GM23338 (cell line): ENCODE measurements around the gene TECPR2.

ENCODE experiments used
- CREB1 ChIP-seq: fragments of 250-450 bp; sonication (Bioruptor Pico); IDR thresholded peaks from 2 replicates; pipeline ENCODE4 v1.5.0; 2020; ENCODE audit warnings: low read depth, mild to moderate bottlenecking, moderate library complexity
- EZH2 ChIP-seq: fragments of 200-600 bp; sonication (generic); IDR thresholded peaks from one replicate; pipeline ENCODE4 v1.8.0; 2017; ENCODE audit warnings: antibody characterized with exemption, mild to moderate bottlenecking, low read depth; ENCODE audit not compliant: unreplicated experiment
- EZH2phosphoT487 ChIP-seq: fragments of 200-600 bp; sonication (generic); IDR thresholded peaks from one replicate; pipeline ENCODE4 v1.8.1; 2018; ENCODE audit warnings: antibody characterized with exemption; ENCODE audit not compliant: unreplicated experiment
- JUNB ChIP-seq: IDR thresholded peaks from one replicate; pipeline ENCODE4 v1.6.1; 2016; ENCODE audit warnings: antibody characterized with exemption; ENCODE audit not compliant: unreplicated experiment
- POLR2AphosphoS5 ChIP-seq: IDR thresholded peaks from 2 replicates; pipeline ENCODE4 v1.6.1; 2016; ENCODE audit warnings: antibody characterized with exemption, low read depth
- TF ChIP-seq, protein P1 (sequence below), 2 experiments: fragments of 200-600 bp in 1 of 2; sonication (generic) in 1 of 2; conservative IDR thresholded peaks; 2 replicates each; pipeline versions ENCODE4 v1.5.1 to v1.6.1; 2016 to 2017; ENCODE audit warnings: antibody characterized with exemption in 2 of 2, low read depth in 2 of 2, mild to moderate bottlenecking in 2 of 2, moderate library complexity in 1 of 2
- TF ChIP-seq, protein P2 (sequence below): IDR thresholded peaks from one replicate; pipeline ENCODE4 v1.6.1; 2018; ENCODE audit warnings: antibody characterized with exemption; ENCODE audit not compliant: unreplicated experiment

DNA sequence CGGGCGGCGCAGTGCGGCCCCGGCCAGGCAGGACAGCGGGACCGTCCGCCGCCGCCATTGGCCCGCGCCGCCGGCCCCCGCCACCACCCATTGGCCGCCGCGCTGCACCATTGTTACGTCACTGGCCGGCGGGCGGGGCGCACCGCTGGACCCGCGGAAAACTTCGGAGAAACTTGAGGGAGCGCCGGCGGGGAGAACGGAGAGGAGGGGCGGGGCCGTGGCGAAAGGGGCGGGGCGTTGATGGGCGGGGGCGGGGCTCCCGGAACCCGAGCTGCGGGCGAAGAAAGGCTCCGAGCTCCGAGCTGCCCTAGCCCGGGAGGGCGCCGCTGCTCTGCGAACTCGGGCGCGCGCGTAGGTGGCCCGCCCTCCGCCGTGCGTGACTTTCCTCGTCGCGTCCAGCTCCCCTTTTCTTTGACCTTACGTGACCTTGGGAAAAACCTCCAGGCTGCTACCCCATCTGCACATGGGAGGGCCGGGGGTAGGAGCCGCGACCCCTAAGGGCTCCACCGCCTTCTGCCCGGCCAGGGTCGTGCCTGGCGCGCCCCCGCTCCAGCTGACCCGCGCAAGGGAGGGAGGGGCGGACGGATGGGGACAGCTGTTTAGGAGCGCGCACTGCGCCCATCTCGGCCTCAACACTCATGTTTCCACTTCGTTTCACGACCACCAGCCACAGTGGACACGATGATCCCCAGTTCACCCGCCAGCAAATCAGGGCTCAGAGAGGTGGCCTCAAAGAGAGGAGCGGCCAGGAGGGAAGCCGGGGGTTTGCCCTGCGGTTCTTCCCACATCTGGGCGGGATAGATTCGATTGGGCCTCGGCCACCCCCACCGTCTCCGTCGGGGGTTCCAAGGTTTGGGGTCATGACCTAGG is 147.2 kb downstream of the TECPR2 start, which contains the start of gene ANKRD9:
- TF ChIP-seq, protein P1, sequence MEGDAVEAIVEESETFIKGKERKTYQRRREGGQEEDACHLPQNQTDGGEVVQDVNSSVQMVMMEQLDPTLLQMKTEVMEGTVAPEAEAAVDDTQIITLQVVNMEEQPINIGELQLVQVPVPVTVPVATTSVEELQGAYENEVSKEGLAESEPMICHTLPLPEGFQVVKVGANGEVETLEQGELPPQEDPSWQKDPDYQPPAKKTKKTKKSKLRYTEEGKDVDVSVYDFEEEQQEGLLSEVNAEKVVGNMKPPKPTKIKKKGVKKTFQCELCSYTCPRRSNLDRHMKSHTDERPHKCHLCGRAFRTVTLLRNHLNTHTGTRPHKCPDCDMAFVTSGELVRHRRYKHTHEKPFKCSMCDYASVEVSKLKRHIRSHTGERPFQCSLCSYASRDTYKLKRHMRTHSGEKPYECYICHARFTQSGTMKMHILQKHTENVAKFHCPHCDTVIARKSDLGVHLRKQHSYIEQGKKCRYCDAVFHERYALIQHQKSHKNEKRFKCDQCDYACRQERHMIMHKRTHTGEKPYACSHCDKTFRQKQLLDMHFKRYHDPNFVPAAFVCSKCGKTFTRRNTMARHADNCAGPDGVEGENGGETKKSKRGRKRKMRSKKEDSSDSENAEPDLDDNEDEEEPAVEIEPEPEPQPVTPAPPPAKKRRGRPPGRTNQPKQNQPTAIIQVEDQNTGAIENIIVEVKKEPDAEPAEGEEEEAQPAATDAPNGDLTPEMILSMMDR (conservative IDR thresholded peaks at IDR 0.05; ENCODE audit: low read depth in 2 of 2) = no peak
- TF ChIP-seq CREB1 = peak; percentile 85
- no peak for TF ChIP-seq EZH2
- TF ChIP-seq, protein P2, sequence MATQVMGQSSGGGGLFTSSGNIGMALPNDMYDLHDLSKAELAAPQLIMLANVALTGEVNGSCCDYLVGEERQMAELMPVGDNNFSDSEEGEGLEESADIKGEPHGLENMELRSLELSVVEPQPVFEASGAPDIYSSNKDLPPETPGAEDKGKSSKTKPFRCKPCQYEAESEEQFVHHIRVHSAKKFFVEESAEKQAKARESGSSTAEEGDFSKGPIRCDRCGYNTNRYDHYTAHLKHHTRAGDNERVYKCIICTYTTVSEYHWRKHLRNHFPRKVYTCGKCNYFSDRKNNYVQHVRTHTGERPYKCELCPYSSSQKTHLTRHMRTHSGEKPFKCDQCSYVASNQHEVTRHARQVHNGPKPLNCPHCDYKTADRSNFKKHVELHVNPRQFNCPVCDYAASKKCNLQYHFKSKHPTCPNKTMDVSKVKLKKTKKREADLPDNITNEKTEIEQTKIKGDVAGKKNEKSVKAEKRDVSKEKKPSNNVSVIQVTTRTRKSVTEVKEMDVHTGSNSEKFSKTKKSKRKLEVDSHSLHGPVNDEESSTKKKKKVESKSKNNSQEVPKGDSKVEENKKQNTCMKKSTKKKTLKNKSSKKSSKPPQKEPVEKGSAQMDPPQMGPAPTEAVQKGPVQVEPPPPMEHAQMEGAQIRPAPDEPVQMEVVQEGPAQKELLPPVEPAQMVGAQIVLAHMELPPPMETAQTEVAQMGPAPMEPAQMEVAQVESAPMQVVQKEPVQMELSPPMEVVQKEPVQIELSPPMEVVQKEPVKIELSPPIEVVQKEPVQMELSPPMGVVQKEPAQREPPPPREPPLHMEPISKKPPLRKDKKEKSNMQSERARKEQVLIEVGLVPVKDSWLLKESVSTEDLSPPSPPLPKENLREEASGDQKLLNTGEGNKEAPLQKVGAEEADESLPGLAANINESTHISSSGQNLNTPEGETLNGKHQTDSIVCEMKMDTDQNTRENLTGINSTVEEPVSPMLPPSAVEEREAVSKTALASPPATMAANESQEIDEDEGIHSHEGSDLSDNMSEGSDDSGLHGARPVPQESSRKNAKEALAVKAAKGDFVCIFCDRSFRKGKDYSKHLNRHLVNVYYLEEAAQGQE = no peak
- TF ChIP-seq JUNB = no peak
- peak; percentile 63 for TF ChIP-seq POLR2AphosphoS5
- TF ChIP-seq EZH2phosphoT487 = no peak
